ENCODE measurements around the gene PPP1R14B. TPM values are rescaled to one million over a fixed set of nuclear protein-coding genes. Genes with fewer than 3 reads are reported as not detected.

The PPP1R14B gene
- total RNA-seq, 1 experiment from 2014 or later, result 583 TPM

- DNase-seq (ENCODE audit: unreplicated experiment), result no peak
- TF ChIP-seq CTCF (IDR thresholded peaks at IDR 0.05; ENCODE audit: unreplicated experiment), result no peak
- Mint-ChIP-seq H3K36me3 (ENCODE audit: insufficient read depth, unreplicated experiment) (peaks cover 9% of the 10 kb centered on the region), H3K4me3 (ENCODE audit: unreplicated experiment) (no peak overlapping the region), H3K9me3 (ENCODE audit: unreplicated experiment) (no peaks in the 10 kb centered on the region), H3K27ac (ENCODE audit: low read depth, unreplicated experiment) (no peak overlapping the region), H3K4me1 (ENCODE audit: insufficient read depth, unreplicated experiment) (peaks cover 8% of the 10 kb centered on the region), H3K27me3 (ENCODE audit: insufficient read depth, unreplicated experiment) (no peaks in the 10 kb centered on the region)
- ChIA-PET CTCF (interaction anchor here (0.7 to 2.0 kb wide), 2 partner anchors 32 to 81 kb away, joined by 4 to 7 read pairs; no protein-coding TSS in a partner anchor), POLR2A (no interaction called here)
- no TSS peak for BruUV-seq (replicated peaks)
- intact Hi-C loops (cut with micrococcal nuclease), result no loop called here
Observed at GRCh38 chr11:64220271-64220670, 26.5 kb downstream of the PPP1R14B start.

- no peak for TF ChIP-seq CTCF (IDR thresholded peaks at IDR 0.05; ENCODE audit: unreplicated experiment)
- peaks cover 8% of the 10 kb centered on the region for H3K4me1 Mint-ChIP-seq (ENCODE audit: insufficient read depth, unreplicated experiment)
- H3K9me3 Mint-ChIP-seq (ENCODE audit: unreplicated experiment), result no peaks in the 10 kb centered on the region
- intact Hi-C loops (cut with micrococcal nuclease), result no loop called here
- ChIA-PET CTCF (interaction anchor here (0.7 to 2.0 kb wide), 2 partner anchors 32 to 81 kb away, joined by 4 to 7 read pairs; no protein-coding TSS in a partner anchor), POLR2A (interaction anchor here (0.7 kb wide), 1 partner anchor 12 kb away, joined by 3 read pairs; no protein-coding TSS in a partner anchor)
- no peak overlapping the region for H3K27ac Mint-ChIP-seq (ENCODE audit: low read depth, unreplicated experiment)
- no TSS peak for BruUV-seq (replicated peaks)
- no peak overlapping the region for H3K4me3 Mint-ChIP-seq (ENCODE audit: unreplicated experiment)
- no peak for DNase-seq (ENCODE audit: unreplicated experiment)
- H3K36me3 Mint-ChIP-seq (ENCODE audit: insufficient read depth, unreplicated experiment), result peaks cover 9% of the 10 kb centered on the region
- no peaks in the 10 kb centered on the region for H3K27me3 Mint-ChIP-seq (ENCODE audit: insufficient read depth, unreplicated experiment)
Observed at GRCh38 chr11:64219755-64220154, 27.0 kb downstream of the PPP1R14B start.

GRCh38 chr11:64219354-64219684, 27.4 kb downstream of the PPP1R14B start:
- intact Hi-C loops (cut with micrococcal nuclease), result no loop called here
- Mint-ChIP-seq H3K9me3 (ENCODE audit: unreplicated experiment) (no peaks in the 10 kb centered on the region), H3K36me3 (ENCODE audit: insufficient read depth, unreplicated experiment) (peaks cover 9% of the 10 kb centered on the region), H3K4me1 (ENCODE audit: insufficient read depth, unreplicated experiment) (peaks cover 8% of the 10 kb centered on the region), H3K4me3 (ENCODE audit: unreplicated experiment) (no peak overlapping the region), H3K27ac (ENCODE audit: low read depth, unreplicated experiment) (no peak overlapping the region), H3K27me3 (ENCODE audit: insufficient read depth, unreplicated experiment) (no peaks in the 10 kb centered on the region)
- BruUV-seq (replicated peaks), result no TSS peak
- POLR2A ChIA-PET, result interaction anchor here (0.7 kb wide), 1 partner anchor 12 kb away, joined by 3 read pairs; no protein-coding TSS in a partner anchor
- CTCF ChIA-PET, result interaction anchor here (2.0 kb wide), 1 partner anchor 82 kb away, joined by 7 read pairs; no protein-coding TSS in a partner anchor
- no peak for DNase-seq (ENCODE audit: unreplicated experiment)
- TF ChIP-seq CTCF (IDR thresholded peaks at IDR 0.05; ENCODE audit: unreplicated experiment), result no peak

GRCh38 chr11:64218628-64219353, 28.0 kb downstream of the PPP1R14B start:
- H3K27me3 Mint-ChIP-seq (ENCODE audit: insufficient read depth, unreplicated experiment), result no peaks in the 10 kb centered on the region
- H3K27ac Mint-ChIP-seq (ENCODE audit: low read depth, unreplicated experiment), result no peak overlapping the region
- ChIA-PET CTCF (interaction anchor here (2.0 kb wide), 1 partner anchor 82 kb away, joined by 7 read pairs; no protein-coding TSS in a partner anchor), POLR2A (interaction anchor here (0.9 kb wide), 1 partner anchor 86 kb away, joined by 5 read pairs; no protein-coding TSS in a partner anchor)
- no peaks in the 10 kb centered on the region for H3K9me3 Mint-ChIP-seq (ENCODE audit: unreplicated experiment)
- TF ChIP-seq CTCF (IDR thresholded peaks at IDR 0.05; ENCODE audit: unreplicated experiment), result no peak
- H3K4me3 Mint-ChIP-seq (ENCODE audit: unreplicated experiment), result no peak overlapping the region
- DNase-seq (ENCODE audit: unreplicated experiment), result no peak
- peaks cover 9% of the 10 kb centered on the region for H3K36me3 Mint-ChIP-seq (ENCODE audit: insufficient read depth, unreplicated experiment)
- intact Hi-C loops (cut with micrococcal nuclease), result no loop called here
- BruUV-seq (replicated peaks), result no TSS peak
- peaks cover 2% of the 10 kb centered on the region for H3K4me1 Mint-ChIP-seq (ENCODE audit: insufficient read depth, unreplicated experiment)

Data from MCF 10A (cell line).